Measurements from ENCODE around the gene VPS26A. TPM values are rescaled to one million over a fixed set of nuclear protein-coding genes. Genes with fewer than 3 reads are reported as not detected.

VPS26A gene
- total RNA-seq, 4 donors from 2014 or later = 35.5 to 46.8 (median 37.1) TPM

DNA sequence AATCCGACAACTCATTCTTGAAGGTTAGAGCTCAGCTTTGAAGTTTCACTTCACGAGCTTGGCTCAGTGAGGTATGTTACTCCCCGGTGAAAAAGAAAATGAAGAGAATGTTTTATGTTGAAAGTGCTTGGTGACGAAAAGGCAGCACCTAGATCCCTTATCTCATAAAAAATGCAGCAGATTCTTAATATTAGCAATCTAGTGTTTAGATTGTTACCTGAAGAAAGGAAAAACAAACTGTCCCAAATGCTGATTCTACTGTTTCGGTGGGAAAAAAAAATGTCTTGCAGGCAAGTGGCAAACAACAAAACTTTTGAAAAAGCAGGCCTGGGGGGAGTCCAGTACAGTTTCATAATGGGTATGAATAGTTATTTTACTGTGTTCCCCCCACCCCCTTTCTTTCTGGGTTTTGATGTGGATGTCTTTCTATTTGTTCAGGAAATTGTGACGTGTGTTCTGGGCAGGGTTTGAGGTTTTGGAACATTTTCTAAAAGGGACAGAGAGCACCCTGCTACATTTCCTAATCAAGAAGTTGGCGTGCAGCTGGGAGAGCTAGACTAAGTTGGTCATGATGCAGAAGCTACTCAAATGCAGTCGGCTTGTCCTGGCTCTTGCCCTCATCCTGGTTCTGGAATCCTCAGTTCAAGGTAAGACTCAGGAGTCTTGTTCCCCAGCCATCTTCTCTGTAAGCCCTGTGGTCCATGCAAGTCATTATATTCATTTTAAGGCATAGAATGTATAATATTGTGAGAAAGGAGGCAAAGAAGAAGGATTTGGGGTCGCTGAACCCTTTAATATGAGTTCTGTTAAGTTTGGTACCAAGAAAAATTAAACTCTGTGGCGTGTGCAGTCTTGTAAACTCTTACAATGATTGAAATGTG, 36.1 kb upstream of the VPS26A start, which contains the start of gene SRGN:
SRGN (plus strand) TSS at position 514 of the 881 bp plus-strand sequence; CDS start at position 569, 55 bp downstream.
- peak; percentile 67 for ATAC-seq (ENCODE audit: low FRiP score)
- TF ChIP-seq, protein P1, sequence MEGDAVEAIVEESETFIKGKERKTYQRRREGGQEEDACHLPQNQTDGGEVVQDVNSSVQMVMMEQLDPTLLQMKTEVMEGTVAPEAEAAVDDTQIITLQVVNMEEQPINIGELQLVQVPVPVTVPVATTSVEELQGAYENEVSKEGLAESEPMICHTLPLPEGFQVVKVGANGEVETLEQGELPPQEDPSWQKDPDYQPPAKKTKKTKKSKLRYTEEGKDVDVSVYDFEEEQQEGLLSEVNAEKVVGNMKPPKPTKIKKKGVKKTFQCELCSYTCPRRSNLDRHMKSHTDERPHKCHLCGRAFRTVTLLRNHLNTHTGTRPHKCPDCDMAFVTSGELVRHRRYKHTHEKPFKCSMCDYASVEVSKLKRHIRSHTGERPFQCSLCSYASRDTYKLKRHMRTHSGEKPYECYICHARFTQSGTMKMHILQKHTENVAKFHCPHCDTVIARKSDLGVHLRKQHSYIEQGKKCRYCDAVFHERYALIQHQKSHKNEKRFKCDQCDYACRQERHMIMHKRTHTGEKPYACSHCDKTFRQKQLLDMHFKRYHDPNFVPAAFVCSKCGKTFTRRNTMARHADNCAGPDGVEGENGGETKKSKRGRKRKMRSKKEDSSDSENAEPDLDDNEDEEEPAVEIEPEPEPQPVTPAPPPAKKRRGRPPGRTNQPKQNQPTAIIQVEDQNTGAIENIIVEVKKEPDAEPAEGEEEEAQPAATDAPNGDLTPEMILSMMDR (IDR thresholded peaks at IDR 0.05) = no peak
- DNase-seq (ENCODE audit: low spot score) = peak; percentile 46

DNA sequence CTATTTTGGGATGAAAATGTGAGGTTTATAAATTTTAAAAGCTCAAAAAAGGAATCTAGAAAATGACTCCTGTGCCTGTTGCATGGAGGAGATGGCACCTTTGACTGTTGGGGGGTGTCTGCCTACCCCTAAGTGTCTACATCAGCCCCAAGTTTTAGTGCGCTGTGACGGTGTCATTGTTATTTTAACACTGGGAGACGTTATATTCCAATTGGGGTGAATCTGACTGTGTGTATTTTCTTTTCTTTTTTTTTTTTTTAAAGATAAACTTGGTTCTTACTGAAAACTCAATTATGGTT, 35.6 kb upstream of the VPS26A start:
- DNase-seq (ENCODE audit: low spot score) (no peak), ATAC-seq (ENCODE audit: low FRiP score) (no peak)
- TF ChIP-seq, protein P1 (IDR thresholded peaks at IDR 0.05) = no peak

DNA sequence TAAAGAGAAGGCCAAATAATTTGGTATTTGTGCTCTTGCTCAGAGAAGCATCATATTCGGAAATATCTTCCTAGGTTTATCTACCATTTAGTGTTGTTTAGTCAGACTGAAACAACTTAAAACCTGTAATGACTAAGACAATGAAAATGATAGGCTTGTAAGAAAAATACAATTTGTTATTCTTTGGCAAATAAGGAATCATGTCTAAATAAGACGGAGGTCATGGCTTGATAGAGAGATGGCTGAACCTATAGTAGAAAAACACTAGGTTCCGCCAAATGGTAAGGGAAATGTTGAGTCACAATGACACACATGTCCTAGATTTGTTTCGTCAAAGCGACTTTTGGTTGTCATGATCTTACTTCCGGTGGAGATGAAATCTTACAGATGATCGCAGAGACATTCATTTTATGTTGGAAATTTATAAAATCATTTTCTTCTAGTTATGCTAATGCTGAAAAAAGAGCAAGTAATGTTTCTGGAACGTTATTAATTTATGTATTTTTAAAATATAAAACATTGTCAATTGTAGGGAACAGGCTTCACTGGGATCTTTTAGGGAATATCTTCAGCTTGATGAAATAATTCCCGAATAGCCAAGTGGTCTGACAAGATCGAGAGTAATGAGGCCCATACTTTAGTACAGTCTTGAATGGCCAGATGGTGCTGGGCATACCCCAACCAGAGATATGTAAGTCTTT, 35.0 kb upstream of the VPS26A start:
- ATAC-seq (ENCODE audit: low FRiP score) (no peak), DNase-seq (ENCODE audit: low spot score) (no peak)
- TF ChIP-seq, protein P1 (IDR thresholded peaks at IDR 0.05) = no peak

DNA sequence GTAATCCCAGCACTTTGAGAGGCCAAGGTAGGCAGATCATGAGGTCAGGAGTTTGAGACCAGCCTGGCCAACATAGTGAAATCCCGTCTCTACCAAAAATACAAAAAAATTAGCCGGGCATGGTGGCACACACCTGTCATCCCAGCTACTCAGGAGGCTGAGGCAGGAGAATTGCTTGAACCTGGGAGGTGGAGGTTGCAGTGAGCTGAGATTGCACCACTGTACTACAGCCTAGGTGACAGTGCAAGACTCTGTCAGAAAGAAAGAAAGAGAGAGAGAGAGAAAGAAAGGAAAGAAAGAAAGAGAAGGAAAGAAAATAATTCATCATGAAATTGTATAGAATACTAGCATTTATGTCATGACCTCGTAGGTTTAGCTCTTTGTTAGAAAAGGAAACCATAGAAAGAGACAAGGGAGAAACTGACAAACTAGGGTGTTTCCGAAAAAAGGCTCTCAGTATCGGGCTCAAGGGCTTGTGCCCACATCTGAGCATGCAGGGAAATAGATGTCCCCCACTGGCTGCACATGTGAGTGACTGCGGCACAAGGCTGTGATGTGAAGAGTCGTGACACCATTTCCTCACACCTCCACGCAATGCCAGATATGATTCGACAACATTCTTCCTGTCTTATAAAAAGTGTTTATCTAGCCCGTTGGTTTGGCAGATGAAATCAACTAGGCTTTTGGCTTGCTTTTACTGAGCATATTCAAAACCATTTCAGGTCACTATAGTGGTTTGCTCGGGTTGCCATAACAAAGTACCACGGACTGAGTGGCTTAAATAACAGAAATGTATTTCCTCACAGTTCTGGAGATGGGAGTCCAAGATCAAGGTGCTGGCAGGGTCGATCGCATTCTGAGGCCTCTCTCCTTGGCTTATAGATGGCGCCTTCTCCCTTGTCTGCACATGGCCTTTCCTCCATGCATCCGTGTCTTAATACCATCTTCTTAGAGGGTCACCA, 34.1 kb upstream of the VPS26A start:
- no peak for ATAC-seq (ENCODE audit: low FRiP score)
- TF ChIP-seq, protein P1 (IDR thresholded peaks at IDR 0.05) = no peak

DNA sequence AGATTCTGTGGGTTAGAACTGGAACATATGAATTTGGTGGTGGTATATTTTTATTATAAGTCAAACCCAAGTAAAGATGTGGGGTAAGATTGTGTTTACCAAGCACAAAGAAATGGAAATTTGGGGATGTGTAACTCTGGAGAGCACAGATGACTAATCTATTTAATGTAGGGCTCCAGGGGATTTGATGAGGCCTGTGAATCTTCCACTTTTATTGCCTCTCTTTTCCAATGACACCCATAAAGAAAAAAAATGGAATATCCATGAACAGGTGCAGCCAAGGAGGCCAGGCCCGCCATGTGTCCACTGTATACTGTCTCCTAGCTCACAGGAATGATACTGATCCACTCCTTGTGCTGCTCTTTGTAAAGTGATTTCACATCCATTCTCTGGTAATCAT, 33.3 kb upstream of the VPS26A start:
- TF ChIP-seq, protein P1 (IDR thresholded peaks at IDR 0.05) = no peak
- DNase-seq (ENCODE audit: low spot score) (no peak), ATAC-seq (ENCODE audit: low FRiP score) (no peak)

More for the DNA sequence above, 34.1 kb upstream of the VPS26A start:
- DNase-seq (ENCODE audit: low spot score) = no peak

DNA sequence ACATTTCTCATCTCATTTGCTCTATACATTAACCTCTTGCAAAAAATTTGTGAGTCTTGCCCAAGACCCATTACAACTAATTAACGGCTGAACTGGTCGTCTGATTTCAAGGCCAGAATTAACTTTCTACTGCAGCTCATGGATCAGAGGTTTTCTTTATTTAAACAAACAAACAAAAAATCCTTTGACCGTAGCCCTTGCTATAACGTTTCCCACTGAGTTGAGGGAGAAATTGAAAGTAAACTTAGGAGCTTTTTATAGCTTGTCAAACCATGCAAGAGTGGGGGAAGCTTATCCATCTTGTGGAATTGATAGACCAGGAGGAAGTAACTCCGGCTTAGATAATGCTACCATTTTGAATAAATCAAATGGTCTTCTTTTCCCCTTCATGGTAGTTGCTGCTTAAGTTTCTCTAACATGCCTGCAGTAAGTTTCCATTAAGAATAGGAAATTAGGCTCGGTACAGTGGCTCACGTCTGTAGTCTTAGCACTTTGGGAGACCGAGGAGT, 32.8 kb upstream of the VPS26A start:
- TF ChIP-seq, protein P1 (IDR thresholded peaks at IDR 0.05) = no peak
- ATAC-seq (ENCODE audit: low FRiP score) = no peak
- DNase-seq (ENCODE audit: low spot score) = no peak
